ENCODE results near the gene MRC2. TPM values are rescaled to one million over a fixed set of nuclear protein-coding genes. Genes with fewer than 3 reads are reported as not detected.

MRC2 gene
- total and polyA plus RNA-seq, 9 donors: 12.9 to 134 (median 90.2) TPM

DNA sequence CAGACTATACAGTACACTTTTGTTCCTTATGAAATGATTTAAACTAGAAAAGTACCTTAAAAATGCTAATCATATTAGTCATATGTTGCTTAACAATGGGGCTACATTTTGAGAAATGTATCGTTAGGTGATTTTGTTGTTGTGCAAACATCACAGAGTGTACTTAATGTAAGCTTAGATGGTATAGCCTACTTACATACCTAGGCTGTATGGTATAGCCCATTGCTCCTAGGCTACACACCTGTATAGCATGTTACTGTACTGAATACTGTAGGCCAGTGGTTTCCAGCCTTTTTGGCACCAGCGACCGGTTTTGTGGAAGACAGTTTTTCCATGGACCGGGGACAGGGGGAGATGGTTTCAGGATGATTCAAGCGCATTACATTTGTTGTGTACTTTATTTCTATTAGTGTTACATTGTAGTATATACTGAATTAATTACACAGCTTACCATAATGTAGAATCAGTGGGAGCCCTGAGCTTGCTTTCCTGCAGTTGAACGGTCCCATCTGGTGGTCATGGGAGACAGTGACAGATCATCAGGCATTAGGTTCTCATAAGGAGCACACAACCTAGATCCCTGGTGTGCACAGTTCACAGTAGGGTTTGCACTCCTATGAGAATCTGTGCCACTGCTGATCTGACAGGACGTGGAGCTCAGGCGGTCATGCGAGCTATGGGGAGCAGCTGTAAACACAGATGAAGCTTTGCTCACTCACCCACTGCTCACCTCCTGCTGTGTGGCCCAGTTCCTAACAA lies 35.0 kb upstream of the MRC2 start:
- TF ChIP-seq EP300 (IDR thresholded peaks at IDR 0.05) (no peak), POLR2A (IDR thresholded peaks at IDR 0.05) (no peak), CTCF (IDR thresholded peaks at IDR 0.05) (no peak)
- Histone ChIP-seq H3K4me1 (ENCODE audit: insufficient read depth) (no peaks in the 10 kb centered on the region), H3K27me3 (no peaks in the 10 kb centered on the region), H3K27ac (no peak overlapping the region), H3K4me3 (no peak overlapping the region), H3K9me3 (no peaks in the 10 kb centered on the region), H3K36me3 (no peaks in the 10 kb centered on the region)
- 87 to 91% (median 91%) methylated on average over 9 of the region's 9 CpGs for WGBS, 3 donors
- DNase-seq: no peak
- intact Hi-C loops (cut with DNase I): no loop called here

DNA sequence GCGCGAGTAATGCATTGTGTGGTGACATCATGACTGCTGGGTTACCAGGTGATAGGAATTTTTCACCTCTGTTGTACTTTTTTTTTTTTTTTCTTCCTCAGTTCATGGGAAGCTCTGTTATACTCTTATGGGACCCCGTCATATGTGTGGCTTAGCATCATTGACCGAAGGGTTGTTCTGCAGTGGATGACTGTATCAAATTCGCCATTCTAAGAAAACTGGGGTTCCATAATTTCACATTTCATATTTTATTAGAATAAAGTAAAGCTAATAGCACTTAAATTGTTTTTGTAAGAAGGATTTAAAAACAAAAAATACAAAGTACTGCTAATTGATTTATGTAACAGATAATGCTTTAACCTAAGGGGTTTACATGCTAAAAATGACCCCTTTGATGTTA lies 32.0 kb upstream of the MRC2 start:
- no peak overlapping the region for H3K4me3 ChIP-seq
- WGBS, 3 donors: 99% methylated on average over 5 of the region's 5 CpGs
- intact Hi-C loops (cut with DNase I): loop anchor here in 1 of 4 donors (5.0 kb wide), 1 partner anchor 372 kb away; the partner anchor contains the start of gene TANC2
- H3K9me3 ChIP-seq: no peaks in the 10 kb centered on the region
- DNase-seq: no peak
- no peaks in the 10 kb centered on the region for H3K4me1 ChIP-seq (ENCODE audit: insufficient read depth)
- TF ChIP-seq CTCF (IDR thresholded peaks at IDR 0.05) (no peak), EP300 (IDR thresholded peaks at IDR 0.05) (no peak), POLR2A (IDR thresholded peaks at IDR 0.05) (no peak)
- H3K27me3 ChIP-seq: no peaks in the 10 kb centered on the region
- H3K27ac ChIP-seq: no peak overlapping the region
- H3K36me3 ChIP-seq: no peaks in the 10 kb centered on the region

DNA sequence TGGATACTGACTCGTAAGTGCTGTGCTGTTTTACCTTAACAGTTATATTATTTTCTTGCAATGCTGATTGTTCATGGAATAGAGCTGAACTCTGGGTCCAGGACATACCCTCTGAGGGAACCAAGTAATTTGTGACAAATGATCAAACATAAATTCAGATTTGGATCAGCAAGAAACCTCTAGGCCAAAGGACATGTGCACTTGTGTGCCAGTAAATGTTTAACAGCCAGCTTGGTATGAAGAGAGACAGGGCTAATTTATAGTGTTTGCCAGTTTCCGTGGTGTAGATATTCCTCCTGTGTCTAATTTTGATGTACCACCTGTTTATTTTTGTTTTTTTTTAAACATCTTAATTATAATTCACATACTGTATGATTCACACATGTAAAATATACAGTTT lies 30.8 kb upstream of the MRC2 start:
- no peaks in the 10 kb centered on the region for H3K4me1 ChIP-seq (ENCODE audit: insufficient read depth)
- no peak overlapping the region for H3K27ac ChIP-seq
- intact Hi-C loops (cut with DNase I): loop anchor here in 1 of 4 donors (5.0 kb wide), 1 partner anchor 371 kb away; the partner anchor contains the start of gene TANC2
- no peaks in the 10 kb centered on the region for H3K9me3 ChIP-seq
- no peaks in the 10 kb centered on the region for H3K36me3 ChIP-seq
- WGBS, 3 donors: 95 to 99% (median 98%) methylated on average over 2 of the region's 2 CpGs
- H3K4me3 ChIP-seq: no peak overlapping the region
- no peaks in the 10 kb centered on the region for H3K27me3 ChIP-seq
- DNase-seq: no peak
- no peak for TF ChIP-seq EP300 (IDR thresholded peaks at IDR 0.05)
- TF ChIP-seq CTCF (IDR thresholded peaks at IDR 0.05): no peak
- TF ChIP-seq POLR2A (IDR thresholded peaks at IDR 0.05): no peak

GRCh38 chr17:62597150-62597549 lies 30.3 kb upstream of the MRC2 start:
- Histone ChIP-seq H3K36me3 (no peaks in the 10 kb centered on the region), H3K4me1 (ENCODE audit: insufficient read depth) (no peaks in the 10 kb centered on the region), H3K9me3 (no peaks in the 10 kb centered on the region), H3K27me3 (no peaks in the 10 kb centered on the region), H3K27ac (no peak overlapping the region), H3K4me3 (no peak overlapping the region)
- intact Hi-C loops (cut with DNase I): loop anchor here in 1 of 4 donors (5.0 kb wide), 1 partner anchor 370 kb away; the partner anchor contains the start of gene TANC2
- no peak for DNase-seq
- TF ChIP-seq CTCF (IDR thresholded peaks at IDR 0.05): no peak
- no peak for TF ChIP-seq EP300 (IDR thresholded peaks at IDR 0.05)
- TF ChIP-seq POLR2A (IDR thresholded peaks at IDR 0.05): no peak
- WGBS, 3 donors: 97 to 99% (median 99%) methylated on average over 2 of the region's 2 CpGs
